ENCODE measurements around the gene ELL. TPM values are rescaled to one million over a fixed set of nuclear protein-coding genes. Genes with fewer than 3 reads are reported as not detected.
A peak's percentile ranks its signal among the peaks of the same experiment; 100 is the strongest.

ELL gene
- total RNA-seq, 1 donor from 2014 or later, result 30.5 TPM

DNA sequence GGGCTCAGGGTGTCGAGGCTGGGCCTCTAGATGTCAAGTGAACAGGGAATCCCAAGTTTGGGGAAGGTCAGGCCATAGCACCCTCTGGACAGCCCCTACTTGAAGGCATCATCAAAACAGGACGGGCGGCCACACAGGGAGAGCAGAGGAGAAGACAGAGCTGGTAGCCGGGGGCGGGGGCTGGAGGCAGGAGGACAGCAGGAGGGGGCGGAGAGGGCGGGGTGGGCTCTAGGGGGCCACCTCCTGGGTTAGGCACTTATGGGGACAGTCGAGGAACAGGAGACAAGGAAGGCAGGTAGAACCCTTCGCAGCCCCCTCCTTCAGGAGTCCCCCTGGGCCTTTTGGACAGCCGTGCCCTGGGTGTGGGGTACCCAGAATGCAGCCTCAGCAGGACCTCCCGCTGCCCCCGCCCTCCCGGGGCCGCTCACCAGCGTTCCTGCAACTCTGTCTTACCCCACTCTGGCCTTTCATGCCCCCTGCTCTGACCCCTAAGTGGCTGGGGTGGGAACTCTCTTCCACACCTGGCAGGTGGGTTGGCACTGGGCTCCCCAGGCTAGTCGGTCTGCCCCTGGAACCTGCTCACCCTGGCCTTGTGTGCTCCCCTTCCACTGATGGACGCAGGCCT, 96.9 kb downstream of the ELL start:
- Histone ChIP-seq H3K27ac (peak overlapping the region; percentile 70 to 80), H3K9me3 (no peaks in the 10 kb centered on the region), H3K27me3 (no peaks in the 10 kb centered on the region), H3K4me3 (no peak overlapping the region), H3K36me3 (no peaks in the 10 kb centered on the region), H3K4me1 (peaks cover 19 to 38% of the 10 kb centered on the region in 2 donors)
- TF ChIP-seq, protein P1, sequence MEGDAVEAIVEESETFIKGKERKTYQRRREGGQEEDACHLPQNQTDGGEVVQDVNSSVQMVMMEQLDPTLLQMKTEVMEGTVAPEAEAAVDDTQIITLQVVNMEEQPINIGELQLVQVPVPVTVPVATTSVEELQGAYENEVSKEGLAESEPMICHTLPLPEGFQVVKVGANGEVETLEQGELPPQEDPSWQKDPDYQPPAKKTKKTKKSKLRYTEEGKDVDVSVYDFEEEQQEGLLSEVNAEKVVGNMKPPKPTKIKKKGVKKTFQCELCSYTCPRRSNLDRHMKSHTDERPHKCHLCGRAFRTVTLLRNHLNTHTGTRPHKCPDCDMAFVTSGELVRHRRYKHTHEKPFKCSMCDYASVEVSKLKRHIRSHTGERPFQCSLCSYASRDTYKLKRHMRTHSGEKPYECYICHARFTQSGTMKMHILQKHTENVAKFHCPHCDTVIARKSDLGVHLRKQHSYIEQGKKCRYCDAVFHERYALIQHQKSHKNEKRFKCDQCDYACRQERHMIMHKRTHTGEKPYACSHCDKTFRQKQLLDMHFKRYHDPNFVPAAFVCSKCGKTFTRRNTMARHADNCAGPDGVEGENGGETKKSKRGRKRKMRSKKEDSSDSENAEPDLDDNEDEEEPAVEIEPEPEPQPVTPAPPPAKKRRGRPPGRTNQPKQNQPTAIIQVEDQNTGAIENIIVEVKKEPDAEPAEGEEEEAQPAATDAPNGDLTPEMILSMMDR (IDR thresholded peaks at IDR 0.05), result no peak
- intact Hi-C loops (cut with DNase I), result no loop called here
- no peak for DNase-seq (ENCODE audit: low spot score in 2 of 2)

DNA sequence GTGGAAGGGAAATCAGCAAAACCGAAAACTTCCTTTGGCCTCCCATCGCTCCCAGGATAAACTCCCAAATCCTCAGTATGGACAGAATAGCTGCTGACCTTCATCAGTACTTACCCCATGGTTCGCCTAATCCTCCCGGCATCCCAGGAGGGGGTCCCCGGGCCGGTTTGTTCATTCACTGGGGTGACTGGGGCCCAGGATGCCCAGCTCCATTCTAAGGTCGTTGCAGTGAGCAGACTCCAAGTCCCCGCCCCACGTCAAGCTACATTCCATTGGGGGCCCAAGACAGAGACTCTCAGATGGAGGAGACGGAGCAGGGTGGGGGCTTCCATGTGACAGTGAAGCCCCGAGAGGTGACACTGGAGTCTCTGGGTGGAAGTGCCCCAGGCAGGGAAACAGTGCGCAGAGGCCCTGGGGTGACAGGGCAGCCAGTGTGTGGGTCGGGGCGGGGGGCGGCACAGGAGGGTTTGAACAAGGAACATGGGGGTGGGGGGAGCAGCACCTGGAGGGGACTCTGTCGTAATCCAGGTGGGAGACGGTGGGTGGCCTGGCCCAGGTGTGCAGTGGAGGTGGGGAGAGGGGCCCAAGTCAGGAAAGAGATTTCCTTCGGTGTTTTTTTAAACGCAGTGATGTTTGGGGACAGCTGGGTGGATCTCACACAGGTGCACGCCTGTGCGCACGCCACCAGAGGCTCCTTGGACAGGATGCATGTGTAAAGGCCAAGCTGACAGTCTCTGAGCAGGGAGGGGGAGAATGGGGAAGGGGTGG, 97.6 kb downstream of the ELL start:
- Histone ChIP-seq H3K27ac (peak overlapping the region; percentile 50 to 80), H3K4me3 (no peak overlapping the region), H3K4me1 (peaks cover 13 to 34% of the 10 kb centered on the region in 2 donors), H3K36me3 (no peaks in the 10 kb centered on the region), H3K27me3 (no peaks in the 10 kb centered on the region), H3K9me3 (no peaks in the 10 kb centered on the region)
- TF ChIP-seq, protein P1 (IDR thresholded peaks at IDR 0.05), result no peak
- intact Hi-C loops (cut with DNase I), result no loop called here
- no peak for DNase-seq (ENCODE audit: low spot score in 2 of 2)

DNA sequence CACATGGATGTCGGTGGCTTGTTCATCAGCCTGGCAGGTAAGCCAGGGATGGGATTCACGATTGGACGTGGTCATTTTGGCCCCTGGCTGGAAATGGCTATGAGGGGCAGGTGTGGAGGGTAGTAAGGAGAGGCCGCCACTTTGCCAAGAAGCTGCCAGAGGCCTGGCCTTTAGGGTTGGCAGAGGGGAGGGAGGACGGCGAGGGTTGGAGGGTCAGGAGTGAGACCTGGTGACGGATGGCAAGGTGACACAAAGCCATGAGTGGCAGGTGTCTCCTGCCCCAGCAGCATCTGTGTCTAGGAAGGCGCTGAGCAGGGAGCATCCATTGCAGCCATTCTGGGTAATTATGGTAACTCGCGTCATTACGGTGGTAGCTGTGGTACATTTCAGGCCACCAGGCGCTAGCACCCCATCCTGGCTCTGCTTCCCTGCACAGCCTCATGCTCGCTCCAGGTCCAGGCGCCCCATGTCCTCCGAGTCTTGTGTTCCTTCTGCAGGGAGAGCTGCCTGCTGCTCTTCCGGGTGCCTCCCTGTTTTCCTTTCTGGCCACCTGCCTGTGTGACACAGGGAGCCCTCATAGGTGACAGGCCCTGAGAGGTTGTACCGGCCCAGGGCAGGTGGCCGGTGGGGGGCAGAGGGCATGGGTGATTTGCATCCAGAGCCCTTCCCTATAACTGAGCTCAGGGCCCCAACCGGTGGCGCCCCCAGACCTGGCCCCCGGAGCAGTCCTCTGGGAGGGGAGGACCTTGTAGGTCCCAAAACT, 98.4 kb downstream of the ELL start:
- H3K4me3 ChIP-seq, result no peak overlapping the region
- peak overlapping the region; percentile 36 to 50 for H3K27ac ChIP-seq
- H3K27me3 ChIP-seq, result no peaks in the 10 kb centered on the region
- intact Hi-C loops (cut with DNase I), result no loop called here
- H3K9me3 ChIP-seq, result no peaks in the 10 kb centered on the region
- H3K36me3 ChIP-seq, result no peaks in the 10 kb centered on the region
- peaks cover 9 to 35% of the 10 kb centered on the region in 2 donors for H3K4me1 ChIP-seq
- TF ChIP-seq, protein P1 (IDR thresholded peaks at IDR 0.05), result no peak
- no peak for DNase-seq (ENCODE audit: low spot score in 2 of 2)

DNA sequence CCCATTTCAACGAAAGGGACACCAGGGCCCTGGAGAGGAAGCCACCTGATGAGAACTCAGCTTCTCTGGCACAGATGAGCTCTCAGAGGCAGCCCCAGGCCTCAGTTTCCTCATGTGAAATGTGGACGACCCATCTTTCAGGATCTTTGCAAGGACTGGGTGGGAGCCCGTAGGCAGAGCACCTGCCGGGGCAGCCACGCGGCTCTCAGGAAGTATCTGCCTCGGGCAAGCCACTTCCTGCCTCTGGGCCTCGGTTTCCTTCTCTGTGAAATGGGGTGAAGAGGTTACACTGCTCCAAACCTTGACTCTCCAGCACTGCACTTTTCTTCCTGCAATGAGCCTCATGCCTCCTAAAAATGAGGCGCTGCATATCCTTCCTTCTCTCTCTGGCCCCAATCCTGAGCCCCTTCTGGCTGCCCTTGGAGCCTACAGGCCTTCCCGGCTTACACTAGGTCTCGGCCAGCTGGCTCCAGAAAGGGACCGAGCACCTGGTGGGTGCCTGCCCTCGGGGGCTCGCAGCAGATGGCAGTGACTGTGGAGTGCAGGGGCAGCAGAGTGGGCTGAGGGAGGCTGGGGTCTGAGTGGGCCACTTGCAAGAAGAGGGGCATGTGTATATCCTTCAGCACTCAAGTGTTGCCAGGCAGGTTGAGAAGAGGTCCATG, 99.2 kb downstream of the ELL start:
- peaks cover 9 to 43% of the 10 kb centered on the region in 2 donors for H3K4me1 ChIP-seq
- no peaks in the 10 kb centered on the region for H3K36me3 ChIP-seq
- TF ChIP-seq, protein P1 (IDR thresholded peaks at IDR 0.05), result no peak
- H3K4me3 ChIP-seq, result no peak overlapping the region
- no peaks in the 10 kb centered on the region for H3K27me3 ChIP-seq
- intact Hi-C loops (cut with DNase I), result no loop called here
- no peaks in the 10 kb centered on the region for H3K9me3 ChIP-seq
- peak overlapping the region in 1 of 2 donors; percentile 36 for H3K27ac ChIP-seq
- DNase-seq (ENCODE audit: low spot score in 2 of 2), result no peak

DNA sequence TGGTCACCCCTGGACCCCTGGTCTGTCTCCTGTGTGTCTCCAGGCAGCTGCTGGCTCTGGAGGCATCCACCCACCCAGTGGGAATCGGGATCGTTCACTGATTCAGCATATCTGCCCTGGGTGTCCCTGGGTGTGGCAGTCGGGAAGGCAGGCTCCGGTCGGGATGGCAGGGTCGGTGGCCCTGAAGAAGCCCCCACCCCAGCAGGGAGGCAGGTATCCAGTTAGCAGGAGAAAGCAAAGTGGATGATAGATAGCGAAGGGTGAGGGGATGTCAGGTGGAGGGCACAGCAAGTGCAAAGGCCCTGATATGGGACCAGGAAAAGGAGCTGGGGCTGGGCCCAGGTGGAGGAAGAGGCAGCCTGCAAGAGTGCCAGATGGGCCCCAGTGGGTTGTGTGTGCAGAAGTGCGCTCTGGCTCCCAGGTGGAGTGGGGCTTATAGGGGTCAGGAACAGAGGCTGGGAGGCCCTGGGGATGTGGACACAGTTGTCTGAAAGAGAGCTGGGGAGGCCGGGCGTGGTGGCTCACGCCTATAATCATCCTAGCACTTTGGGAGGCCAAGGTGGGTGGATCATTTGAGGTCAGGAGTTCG, 100.4 kb downstream of the ELL start:
- TF ChIP-seq, protein P1 (IDR thresholded peaks at IDR 0.05), result no peak
- no peaks in the 10 kb centered on the region for H3K9me3 ChIP-seq
- H3K27me3 ChIP-seq, result no peaks in the 10 kb centered on the region
- peaks cover 11 to 51% of the 10 kb centered on the region in 2 donors for H3K4me1 ChIP-seq
- no peak for DNase-seq (ENCODE audit: low spot score in 2 of 2)
- H3K27ac ChIP-seq, result peak overlapping the region; percentile 74 to 93
- H3K36me3 ChIP-seq, result no peaks in the 10 kb centered on the region
- H3K4me3 ChIP-seq, result no peak overlapping the region
- intact Hi-C loops (cut with DNase I), result no loop called here
